Neural cell (in vitro differentiated cells): ENCODE data around the gene TRIM6.

Experiments used
- CTCF ChIP-seq: fragments of 450-650 bp; IDR thresholded peaks from 2 replicates; pipeline ENCODE4 v1.5.1; 2014; ENCODE audit warnings: antibody characterized with exemption, mild to moderate bottlenecking, moderate library complexity; ENCODE audit not compliant: poor library complexity, severe bottlenecking
- EP300 ChIP-seq: fragments of 450-650 bp; conservative IDR thresholded peaks from 2 replicates; pipeline ENCODE4 v1.6.1; 2014; ENCODE audit warnings: antibody characterized with exemption, mild to moderate bottlenecking, moderate library complexity; ENCODE audit not compliant: poor library complexity, severe bottlenecking
- EZH2 ChIP-seq: fragments of 200-600, 300-800 bp; shearing (Covaris generic), sonication (generic); IDR thresholded peaks from 2 replicates; pipeline ENCODE4 v1.6.1; 2014; ENCODE audit warnings: antibody characterized with exemption, low read length, borderline replicate concordance, mild to moderate bottlenecking; ENCODE audit not compliant: insufficient read depth, poor library complexity, severe bottlenecking
- MXI1 ChIP-seq: fragments of 450-650 bp; conservative IDR thresholded peaks from 2 replicates; pipeline ENCODE4 v1.6.1; 2014; ENCODE audit warnings: antibody characterized with exemption, mild to moderate bottlenecking; ENCODE audit not compliant: poor library complexity, severe bottlenecking
- POLR2AphosphoS5 ChIP-seq: IDR thresholded peaks from 2 replicates; pipeline ENCODE4 v1.6.1; 2012
- RAD21 ChIP-seq: fragments of 450-650 bp; conservative IDR thresholded peaks from 2 replicates; pipeline ENCODE4 v1.6.1; 2014; ENCODE audit warnings: antibody characterized with exemption, mild to moderate bottlenecking, moderate library complexity
- REST ChIP-seq: IDR thresholded peaks from 2 replicates; pipeline ENCODE4 v1.6.1; 2012; ENCODE audit warnings: borderline replicate concordance
- SMC3 ChIP-seq: fragments of 450-650 bp; conservative IDR thresholded peaks from 2 replicates; pipeline ENCODE4 v1.6.1; 2014; ENCODE audit warnings: antibody characterized with exemption, mild to moderate bottlenecking, moderate library complexity; ENCODE audit not compliant: poor library complexity
- TAF1 ChIP-seq: IDR thresholded peaks from 2 replicates; pipeline ENCODE4 v1.6.1; 2012; ENCODE audit warnings: low read depth

GRCh38 chr11:5611627-5612026, 15.2 kb downstream of the TRIM6 start:
- TF ChIP-seq EZH2 (no peak), EP300 (no peak), CTCF (no peak), SMC3 (no peak), TAF1 (no peak), POLR2AphosphoS5 (no peak), RAD21 (no peak), REST (no peak), MXI1 (no peak)
